Measurements from ENCODE around the gene KRTAP27-1. TPM values are rescaled to one million over a fixed set of nuclear protein-coding genes. Genes with fewer than 3 reads are reported as not detected.
A peak's percentile ranks its signal among the peaks of the same experiment; 100 is the strongest.

KRTAP27-1 gene
- not detected in 2 replicates for total RNA-seq (2014; rRNA removed; shearing (Covaris generic); ENCODE audit: low replicate concordance)

- no peak for DNase-seq
- H3K27me3 ChIP-seq, result no peaks in the 10 kb centered on the region
- H3K36me3 ChIP-seq, result no peaks in the 10 kb centered on the region
- no peaks in the 10 kb centered on the region for H3K9me3 ChIP-seq
- no peak within 1 kb of the TSS for H3K4me3 ChIP-seq
Observed at GRCh38 chr21:30337276-30337744, at the start of gene KRTAP27-1. TSS of gene KRTAP27-1 (minus strand) at chr21:30337694. CDS start at chr21:30337668, 26 bp downstream.

DNA sequence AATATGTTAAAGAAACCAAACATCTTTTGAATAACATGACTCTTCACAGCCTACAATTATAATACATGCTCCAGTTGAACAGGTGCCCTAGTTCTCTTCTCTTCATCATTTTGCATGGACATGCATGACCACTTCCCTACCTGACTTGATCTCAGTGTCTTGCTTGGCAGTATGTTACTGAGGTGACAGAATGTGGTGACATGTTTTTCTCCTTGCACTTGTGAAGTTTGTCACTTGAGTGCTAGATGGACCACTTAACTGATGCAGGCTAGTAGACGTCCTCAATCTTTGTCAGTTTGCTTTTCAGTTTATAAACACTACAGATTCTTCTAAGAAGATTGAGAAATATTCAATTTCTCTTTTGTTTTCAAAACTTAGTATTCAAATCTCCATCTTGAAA is 44.7 kb upstream of the KRTAP27-1 start:
- Histone ChIP-seq H3K27me3 (no peaks in the 10 kb centered on the region), H3K9me3 (no peaks in the 10 kb centered on the region), H3K4me3 (no peak overlapping the region), H3K36me3 (no peaks in the 10 kb centered on the region)
- no peak for DNase-seq

DNA sequence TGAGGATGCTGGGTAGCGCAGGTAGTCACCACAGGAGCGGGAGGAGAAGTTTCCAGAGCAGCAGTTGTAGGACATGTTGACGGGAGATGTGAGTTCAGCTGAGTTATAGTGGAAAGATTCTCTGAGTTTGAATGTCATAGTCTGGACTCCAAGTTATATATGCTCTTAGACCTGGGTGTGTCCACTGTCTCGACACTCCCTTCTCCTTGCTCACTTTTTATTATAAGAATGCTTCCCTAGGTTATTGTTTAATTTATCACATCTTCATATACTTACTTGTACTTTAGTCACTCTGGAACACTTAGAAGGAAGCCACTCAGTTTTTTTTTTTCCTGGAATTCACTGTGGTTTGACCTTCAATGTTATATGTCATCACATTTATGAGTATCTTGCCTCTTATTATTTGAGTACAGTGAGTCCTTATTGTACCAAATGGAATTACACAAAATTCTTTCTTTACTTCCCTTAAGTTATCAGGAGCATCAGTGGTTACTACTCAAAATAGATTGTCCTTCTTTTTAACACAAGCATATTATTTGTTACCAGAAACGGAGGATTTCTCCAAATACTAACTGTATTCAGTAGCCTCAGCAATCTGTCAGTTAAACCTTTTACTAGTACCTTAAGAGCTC is 34.8 kb upstream of the KRTAP27-1 start, which contains the start of gene KRTAP13-2:
Gene KRTAP13-2 (minus strand): TSS at position 133 of the 632 bp plus-strand sequence. CDS start 58 bp downstream, at position 75.
- Histone ChIP-seq H3K36me3 (no peaks in the 10 kb centered on the region), H3K4me3 (no peak within 1 kb of the TSS)

GRCh38 chr21:30355906-30356305 is 18.4 kb upstream of the KRTAP27-1 start:
- Histone ChIP-seq H3K27me3 (no peaks in the 10 kb centered on the region), H3K36me3 (no peaks in the 10 kb centered on the region), H3K4me3 (no peak overlapping the region), H3K9me3 (no peaks in the 10 kb centered on the region)
- DNase-seq, result no peak

More for the DNA sequence above, 34.8 kb upstream of the KRTAP27-1 start, which contains the start of gene KRTAP13-2:
- H3K9me3 ChIP-seq, result no peaks in the 10 kb centered on the region
- H3K27me3 ChIP-seq, result no peaks in the 10 kb centered on the region
- DNase-seq, result no peak

DNA sequence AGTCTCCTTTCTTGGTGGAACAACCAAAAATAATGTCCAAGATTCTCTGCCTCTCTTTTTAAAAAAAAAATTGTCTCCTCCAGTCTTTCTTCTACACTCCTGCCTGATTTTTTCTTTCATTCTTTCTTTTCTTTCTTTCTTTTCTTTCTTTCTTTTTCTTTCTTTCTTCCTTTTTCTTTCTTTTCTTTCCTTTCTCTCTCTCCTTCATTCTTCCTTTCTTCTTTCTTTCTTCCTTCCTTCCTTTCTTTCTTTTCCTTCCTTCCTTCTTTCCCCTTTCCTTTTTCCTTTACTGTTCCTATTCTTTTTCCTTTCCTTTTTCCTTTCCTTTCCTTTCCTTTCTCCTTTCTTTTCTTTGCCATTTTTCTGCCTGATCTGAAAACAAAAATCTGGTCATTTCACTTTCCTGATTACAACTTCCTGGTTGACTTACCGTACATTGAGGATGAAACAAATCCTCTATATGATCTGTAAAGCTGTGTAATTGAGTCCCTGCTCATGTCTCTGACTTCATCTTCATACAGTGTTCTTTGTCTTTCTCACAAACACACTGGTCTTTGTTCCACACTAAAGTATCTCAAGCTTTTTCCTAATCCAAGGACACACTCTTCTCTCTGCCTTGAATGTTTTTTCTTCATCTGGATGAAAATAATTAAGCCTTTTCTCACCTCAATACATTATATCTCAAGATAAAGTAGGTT is 17.0 kb upstream of the KRTAP27-1 start:
- Histone ChIP-seq H3K9me3 (no peaks in the 10 kb centered on the region), H3K4me3 (no peak overlapping the region), H3K36me3 (no peaks in the 10 kb centered on the region), H3K27me3 (no peaks in the 10 kb centered on the region)
- DNase-seq, result no peak

GRCh38 chr21:30351534-30351933 is 14.0 kb upstream of the KRTAP27-1 start:
- H3K9me3 ChIP-seq, result no peaks in the 10 kb centered on the region
- no peaks in the 10 kb centered on the region for H3K36me3 ChIP-seq
- DNase-seq, result no peak
- no peak overlapping the region for H3K4me3 ChIP-seq
- H3K27me3 ChIP-seq, result no peaks in the 10 kb centered on the region

DNA sequence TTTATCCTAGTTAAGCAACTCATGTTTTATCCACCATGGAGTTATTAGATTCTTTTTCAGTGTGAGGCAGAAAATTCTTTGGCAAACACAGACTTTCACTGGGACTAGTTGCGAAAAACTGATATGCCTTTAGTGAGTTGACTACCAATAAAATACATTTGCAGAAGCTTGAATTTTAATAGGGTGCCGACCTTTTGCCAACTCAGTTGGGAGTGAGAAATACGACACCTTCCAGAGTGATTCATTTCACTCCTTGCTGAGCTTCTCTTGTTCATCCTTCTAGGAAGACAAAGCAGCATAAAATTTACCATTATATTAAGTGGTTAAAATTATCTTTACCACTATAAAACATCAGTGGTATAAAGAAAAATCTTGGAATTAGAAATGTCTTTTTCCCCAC is 12.1 kb upstream of the KRTAP27-1 start:
- Histone ChIP-seq H3K27me3 (no peaks in the 10 kb centered on the region), H3K9me3 (no peaks in the 10 kb centered on the region)
- peak; percentile 16 for DNase-seq

GRCh38 chr21:30348506-30348905 is 11.0 kb upstream of the KRTAP27-1 start, which contains the start of gene KRTAP23-1:
TSS of gene KRTAP23-1 (minus strand) at chr21:30348606. CDS start at chr21:30348606, 0 bp downstream.
- DNase-seq, result no peak
- no peaks in the 10 kb centered on the region for H3K27me3 ChIP-seq
- no peaks in the 10 kb centered on the region for H3K36me3 ChIP-seq
- no peak within 1 kb of the TSS for H3K4me3 ChIP-seq
- H3K9me3 ChIP-seq, result no peaks in the 10 kb centered on the region

More for the DNA sequence above, 12.1 kb upstream of the KRTAP27-1 start:
- Histone ChIP-seq H3K36me3 (no peaks in the 10 kb centered on the region), H3K4me3 (no peak overlapping the region)

- H3K4me3 ChIP-seq, result no peak overlapping the region
- no peaks in the 10 kb centered on the region for H3K9me3 ChIP-seq
- H3K36me3 ChIP-seq, result no peaks in the 10 kb centered on the region
- no peak for DNase-seq
- no peaks in the 10 kb centered on the region for H3K27me3 ChIP-seq
Observed at GRCh38 chr21:30345014-30345413, 7.5 kb upstream of the KRTAP27-1 start.

- no peak overlapping the region for H3K4me3 ChIP-seq
- no peaks in the 10 kb centered on the region for H3K9me3 ChIP-seq
- no peaks in the 10 kb centered on the region for H3K27me3 ChIP-seq
- H3K36me3 ChIP-seq, result no peaks in the 10 kb centered on the region
- DNase-seq, result peak; percentile 29
Observed at GRCh38 chr21:30340714-30341573, 3.5 kb upstream of the KRTAP27-1 start.

GRCh38 chr21:30338717-30339116 is 1.2 kb upstream of the KRTAP27-1 start:
- H3K27me3 ChIP-seq, result no peaks in the 10 kb centered on the region
- no peaks in the 10 kb centered on the region for H3K9me3 ChIP-seq
- DNase-seq, result no peak
- no peaks in the 10 kb centered on the region for H3K36me3 ChIP-seq
- no peak overlapping the region for H3K4me3 ChIP-seq

- H3K4me3 ChIP-seq, result no peak overlapping the region
- H3K36me3 ChIP-seq, result no peaks in the 10 kb centered on the region
- H3K9me3 ChIP-seq, result no peaks in the 10 kb centered on the region
- H3K27me3 ChIP-seq, result no peaks in the 10 kb centered on the region
- DNase-seq, result no peak
Observed at GRCh38 chr21:30337772-30338171, 278 bp upstream of the KRTAP27-1 start.

GRCh38 chr21:30336596-30336995 is 898 bp downstream of the KRTAP27-1 start:
- no peaks in the 10 kb centered on the region for H3K36me3 ChIP-seq
- DNase-seq, result no peak
- no peak overlapping the region for H3K4me3 ChIP-seq
- no peaks in the 10 kb centered on the region for H3K27me3 ChIP-seq
- no peaks in the 10 kb centered on the region for H3K9me3 ChIP-seq

- H3K4me3 ChIP-seq, result no peak overlapping the region
- no peaks in the 10 kb centered on the region for H3K36me3 ChIP-seq
- H3K27me3 ChIP-seq, result no peaks in the 10 kb centered on the region
- DNase-seq, result no peak
- H3K9me3 ChIP-seq, result no peaks in the 10 kb centered on the region
Observed at GRCh38 chr21:30333736-30334135, 3.8 kb downstream of the KRTAP27-1 start.

GRCh38 chr21:30332681-30333080 is 4.8 kb downstream of the KRTAP27-1 start:
- Histone ChIP-seq H3K4me3 (no peak overlapping the region), H3K27me3 (no peaks in the 10 kb centered on the region), H3K36me3 (no peaks in the 10 kb centered on the region), H3K9me3 (no peaks in the 10 kb centered on the region)
- DNase-seq, result no peak

DNA sequence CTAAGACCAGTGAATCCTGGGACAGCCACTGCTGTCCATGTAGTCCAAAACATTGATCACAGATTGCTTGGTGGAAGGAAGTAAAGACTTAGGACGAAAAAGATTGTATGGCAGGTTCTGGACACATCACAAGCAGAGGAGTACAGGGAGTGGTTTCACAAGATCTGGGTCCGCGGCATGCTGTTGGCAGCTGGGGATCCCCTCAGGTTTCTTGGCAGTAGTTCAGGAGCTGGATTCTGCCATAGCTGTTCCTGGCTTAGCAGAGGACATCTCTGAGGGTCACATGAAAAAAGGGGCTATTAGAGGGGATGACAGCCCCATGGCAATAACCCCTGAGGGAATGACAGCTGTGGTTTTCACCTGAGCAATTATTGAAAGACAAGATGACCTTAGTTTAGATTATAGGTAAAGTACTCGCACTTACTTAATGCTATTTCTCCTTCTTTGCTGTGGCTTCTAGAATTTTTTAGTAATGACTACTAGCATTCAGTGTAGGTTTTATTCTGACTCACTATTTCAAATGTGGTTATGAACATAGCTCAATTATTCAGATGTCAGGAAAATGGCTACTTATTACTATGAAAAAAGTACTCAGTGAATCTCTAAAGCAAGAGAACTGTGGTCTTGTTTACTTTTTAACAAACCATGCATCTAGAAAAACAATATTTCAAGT is 8.2 kb downstream of the KRTAP27-1 start:
- Histone ChIP-seq H3K9me3 (0 out of 2 replicates have a peak, but pooled peaks cover 4% of the 10 kb centered on the region), H3K27me3 (no peaks in the 10 kb centered on the region), H3K4me3 (no peak overlapping the region), H3K36me3 (no peaks in the 10 kb centered on the region)
- peak; percentile 10 for DNase-seq

Data from MG63 (cell line).